ENCODE data around the gene BCAS3. TPM values are rescaled to one million over a fixed set of nuclear protein-coding genes. Genes with fewer than 3 reads are reported as not detected.
A peak's percentile ranks its signal among the peaks of the same experiment; 100 is the strongest.

Gene BCAS3
- polyA plus RNA-seq, 1 donor from 2014 or later, result 21.6 TPM

DNA sequence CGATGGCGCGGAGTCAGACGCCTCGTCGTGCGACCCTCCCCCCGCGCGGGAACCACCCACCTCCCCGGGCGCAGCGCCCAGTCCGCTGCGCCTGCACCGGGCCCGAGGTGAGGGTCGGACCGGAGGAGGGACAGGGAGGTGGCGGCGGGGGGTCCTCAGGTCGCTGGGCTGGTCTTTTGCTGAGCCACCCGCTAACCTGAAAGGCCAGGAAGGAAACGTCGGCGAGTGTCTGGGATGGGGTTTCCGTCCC, 726.9 kb downstream of the BCAS3 start:
- Histone ChIP-seq H3K27ac (ENCODE audit: low read length) (no peak overlapping the region), H3K27me3 (ENCODE audit: insufficient read depth, low read depth, low read length) (peaks cover 94% of the 10 kb centered on the region), H3F3A (ENCODE audit: insufficient read depth, low read length, poor library complexity, severe bottlenecking) (no peaks in the 10 kb centered on the region), H3K4me2 (ENCODE audit: low read length) (no peak overlapping the region), H3K4me3 (ENCODE audit: low read length) (peak overlapping the region; percentile 53), H3K9ac (ENCODE audit: low read length) (no peak overlapping the region), H2AFZ (ENCODE audit: low read depth, low read length) (no peak overlapping the region), H3K9me2 (ENCODE audit: insufficient read depth, low read length) (no peaks in the 10 kb centered on the region), H3K36me3 (ENCODE audit: insufficient read depth, low read length) (no peaks in the 10 kb centered on the region), H4K20me1 (ENCODE audit: insufficient read depth) (no peaks in the 10 kb centered on the region), H3K9me3 (ENCODE audit: low read length) (no peaks in the 10 kb centered on the region), H3K79me2 (replicated peaks; ENCODE audit: insufficient read depth, low read length) (no peaks in the 10 kb centered on the region)
- TF ChIP-seq RAD21 (conservative IDR thresholded peaks at IDR 0.05), result no peak
- no peak for TF ChIP-seq TAF1 (IDR thresholded peaks at IDR 0.05; ENCODE audit: low read depth)
- TF ChIP-seq, protein P1, sequence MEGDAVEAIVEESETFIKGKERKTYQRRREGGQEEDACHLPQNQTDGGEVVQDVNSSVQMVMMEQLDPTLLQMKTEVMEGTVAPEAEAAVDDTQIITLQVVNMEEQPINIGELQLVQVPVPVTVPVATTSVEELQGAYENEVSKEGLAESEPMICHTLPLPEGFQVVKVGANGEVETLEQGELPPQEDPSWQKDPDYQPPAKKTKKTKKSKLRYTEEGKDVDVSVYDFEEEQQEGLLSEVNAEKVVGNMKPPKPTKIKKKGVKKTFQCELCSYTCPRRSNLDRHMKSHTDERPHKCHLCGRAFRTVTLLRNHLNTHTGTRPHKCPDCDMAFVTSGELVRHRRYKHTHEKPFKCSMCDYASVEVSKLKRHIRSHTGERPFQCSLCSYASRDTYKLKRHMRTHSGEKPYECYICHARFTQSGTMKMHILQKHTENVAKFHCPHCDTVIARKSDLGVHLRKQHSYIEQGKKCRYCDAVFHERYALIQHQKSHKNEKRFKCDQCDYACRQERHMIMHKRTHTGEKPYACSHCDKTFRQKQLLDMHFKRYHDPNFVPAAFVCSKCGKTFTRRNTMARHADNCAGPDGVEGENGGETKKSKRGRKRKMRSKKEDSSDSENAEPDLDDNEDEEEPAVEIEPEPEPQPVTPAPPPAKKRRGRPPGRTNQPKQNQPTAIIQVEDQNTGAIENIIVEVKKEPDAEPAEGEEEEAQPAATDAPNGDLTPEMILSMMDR (IDR thresholded peaks at IDR 0.05; ENCODE audit: poor library complexity, severe bottlenecking), result no peak
- TF ChIP-seq EZH2 (IDR thresholded peaks at IDR 0.05; ENCODE audit: borderline replicate concordance, insufficient read depth, low read length, poor library complexity, severe bottlenecking), result no peak
- no peak for TF ChIP-seq POLR2AphosphoS5 (IDR thresholded peaks at IDR 0.05)
- no peak for TF ChIP-seq SMC3 (conservative IDR thresholded peaks at IDR 0.05; ENCODE audit: poor library complexity)
- TF ChIP-seq MXI1 (conservative IDR thresholded peaks at IDR 0.05; ENCODE audit: poor library complexity, severe bottlenecking), result no peak
- TF ChIP-seq, protein P2, sequence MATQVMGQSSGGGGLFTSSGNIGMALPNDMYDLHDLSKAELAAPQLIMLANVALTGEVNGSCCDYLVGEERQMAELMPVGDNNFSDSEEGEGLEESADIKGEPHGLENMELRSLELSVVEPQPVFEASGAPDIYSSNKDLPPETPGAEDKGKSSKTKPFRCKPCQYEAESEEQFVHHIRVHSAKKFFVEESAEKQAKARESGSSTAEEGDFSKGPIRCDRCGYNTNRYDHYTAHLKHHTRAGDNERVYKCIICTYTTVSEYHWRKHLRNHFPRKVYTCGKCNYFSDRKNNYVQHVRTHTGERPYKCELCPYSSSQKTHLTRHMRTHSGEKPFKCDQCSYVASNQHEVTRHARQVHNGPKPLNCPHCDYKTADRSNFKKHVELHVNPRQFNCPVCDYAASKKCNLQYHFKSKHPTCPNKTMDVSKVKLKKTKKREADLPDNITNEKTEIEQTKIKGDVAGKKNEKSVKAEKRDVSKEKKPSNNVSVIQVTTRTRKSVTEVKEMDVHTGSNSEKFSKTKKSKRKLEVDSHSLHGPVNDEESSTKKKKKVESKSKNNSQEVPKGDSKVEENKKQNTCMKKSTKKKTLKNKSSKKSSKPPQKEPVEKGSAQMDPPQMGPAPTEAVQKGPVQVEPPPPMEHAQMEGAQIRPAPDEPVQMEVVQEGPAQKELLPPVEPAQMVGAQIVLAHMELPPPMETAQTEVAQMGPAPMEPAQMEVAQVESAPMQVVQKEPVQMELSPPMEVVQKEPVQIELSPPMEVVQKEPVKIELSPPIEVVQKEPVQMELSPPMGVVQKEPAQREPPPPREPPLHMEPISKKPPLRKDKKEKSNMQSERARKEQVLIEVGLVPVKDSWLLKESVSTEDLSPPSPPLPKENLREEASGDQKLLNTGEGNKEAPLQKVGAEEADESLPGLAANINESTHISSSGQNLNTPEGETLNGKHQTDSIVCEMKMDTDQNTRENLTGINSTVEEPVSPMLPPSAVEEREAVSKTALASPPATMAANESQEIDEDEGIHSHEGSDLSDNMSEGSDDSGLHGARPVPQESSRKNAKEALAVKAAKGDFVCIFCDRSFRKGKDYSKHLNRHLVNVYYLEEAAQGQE (IDR thresholded peaks at IDR 0.05; ENCODE audit: borderline replicate concordance), result no peak
- TF ChIP-seq EP300 (conservative IDR thresholded peaks at IDR 0.05; ENCODE audit: poor library complexity, severe bottlenecking), result no peak

GRCh38 chr17:61404913-61405685, 727.4 kb downstream of the BCAS3 start:
- H3K9ac ChIP-seq (ENCODE audit: low read length), result no peak overlapping the region
- no peaks in the 10 kb centered on the region for H4K20me1 ChIP-seq (ENCODE audit: insufficient read depth)

More at GRCh38 chr17:61404913-61405685, 727.4 kb downstream of the BCAS3 start:
- Histone ChIP-seq H3K4me3 (ENCODE audit: low read length) (peak overlapping the region; percentile 53), H3K9me2 (ENCODE audit: insufficient read depth, low read length) (no peaks in the 10 kb centered on the region), H3K27me3 (ENCODE audit: insufficient read depth, low read depth, low read length) (peaks cover 97% of the 10 kb centered on the region), H3F3A (ENCODE audit: insufficient read depth, low read length, poor library complexity, severe bottlenecking) (no peaks in the 10 kb centered on the region), H3K9me3 (ENCODE audit: low read length) (no peaks in the 10 kb centered on the region), H3K79me2 (replicated peaks; ENCODE audit: insufficient read depth, low read length) (no peaks in the 10 kb centered on the region), H3K4me2 (ENCODE audit: low read length) (no peak overlapping the region), H3K36me3 (ENCODE audit: insufficient read depth, low read length) (no peaks in the 10 kb centered on the region), H3K27ac (ENCODE audit: low read length) (no peak overlapping the region), H2AFZ (ENCODE audit: low read depth, low read length) (no peak overlapping the region)
- TF ChIP-seq SMC3 (conservative IDR thresholded peaks at IDR 0.05; ENCODE audit: poor library complexity) (no peak), RAD21 (conservative IDR thresholded peaks at IDR 0.05) (no peak), MXI1 (conservative IDR thresholded peaks at IDR 0.05; ENCODE audit: poor library complexity, severe bottlenecking) (no peak), EP300 (conservative IDR thresholded peaks at IDR 0.05; ENCODE audit: poor library complexity, severe bottlenecking) (no peak), POLR2AphosphoS5 (IDR thresholded peaks at IDR 0.05) (no peak), EZH2 (IDR thresholded peaks at IDR 0.05; ENCODE audit: borderline replicate concordance, insufficient read depth, low read length, poor library complexity, severe bottlenecking) (no peak), TAF1 (IDR thresholded peaks at IDR 0.05; ENCODE audit: low read depth) (no peak)
- TF ChIP-seq, protein P1 (IDR thresholded peaks at IDR 0.05; ENCODE audit: poor library complexity, severe bottlenecking), result no peak
- TF ChIP-seq, protein P2 (IDR thresholded peaks at IDR 0.05; ENCODE audit: borderline replicate concordance), result no peak
